Liver (tissue), 9 donors: ENCODE data around the gene ARHGEF28. TPM values are rescaled to one million over a fixed set of nuclear protein-coding genes. Genes with fewer than 3 reads are reported as not detected.

Experiments used
- DNase-seq: peaks from one replicate; pipeline ENCODE4 v3.0.0-alpha.2; 2017; ENCODE audit warnings: low spot score
- H3K27ac ChIP-seq, 2 donors: one replicate each; pipeline ENCODE4 v1.7.0; 2013; ENCODE audit warnings: inconsistent platforms in 2 of 2, low read length in 2 of 2, control low read depth in 1 of 2, low read depth in 1 of 2, mild to moderate bottlenecking in 1 of 2
- H3K27me3 ChIP-seq, 4 donors: one replicate each; pipeline versions ENCODE4 v1.6.1 to v1.7.0; 2013; ENCODE audit warnings: low read length in 3 of 4, inconsistent platforms in 1 of 4, mild to moderate bottlenecking in 1 of 4, moderate library complexity in 1 of 4; ENCODE audit not compliant: control insufficient read depth in 4 of 4, insufficient read depth in 4 of 4
- H3K36me3 ChIP-seq, 4 donors: one replicate each; pipeline versions ENCODE4 v1.6.1 to v1.7.0; 2013; ENCODE audit warnings: low read length in 3 of 4, mild to moderate bottlenecking in 3 of 4, low read depth in 1 of 4, moderate library complexity in 1 of 4; ENCODE audit not compliant: control insufficient read depth in 4 of 4, insufficient read depth in 3 of 4
- H3K4me1 ChIP-seq, 4 donors: one replicate each; pipeline versions ENCODE4 v1.6.1 to v1.7.0; 2013; ENCODE audit warnings: low read length in 3 of 4, mild to moderate bottlenecking in 3 of 4, moderate library complexity in 1 of 4; ENCODE audit not compliant: control insufficient read depth in 4 of 4, insufficient read depth in 4 of 4
- H3K4me3 ChIP-seq, 3 donors: one replicate each; pipeline versions ENCODE4 v1.6.1 to v1.7.0; 2013; ENCODE audit warnings: low read length in 3 of 3, control low read depth in 1 of 3, low read depth in 1 of 3, mild to moderate bottlenecking in 1 of 3
- H3K9ac ChIP-seq, 2 donors: one replicate each; pipeline ENCODE4 v1.7.0; 2013; ENCODE audit warnings: low read length in 2 of 2, mild to moderate bottlenecking in 2 of 2, moderate library complexity in 2 of 2, control low read depth in 1 of 2, low read depth in 1 of 2
- H3K9me3 ChIP-seq, 4 donors: one replicate each; pipeline versions ENCODE4 v1.6.1 to v1.7.0; 2013; ENCODE audit warnings: low read length in 3 of 4; ENCODE audit not compliant: control insufficient read depth in 4 of 4
- ATF3 ChIP-seq: IDR thresholded peaks from 2 replicates; pipeline ENCODE4 v1.6.1; 2016; ENCODE audit warnings: antibody characterized with exemption
- CTCF ChIP-seq: fragments of 150-350 bp; IDR thresholded peaks from 2 replicates; pipeline ENCODE4 v1.5.1; 2017; ENCODE audit warnings: improper control_type of control experiment, low read depth, low read length; ENCODE audit not compliant: missing input control
- EGR1 ChIP-seq, 2 donors: IDR thresholded peaks; 2 replicates each; pipeline ENCODE4 v1.6.1; 2016 to 2018; ENCODE audit warnings: antibody characterized with exemption in 2 of 2, low read depth in 2 of 2
- FOXA1 ChIP-seq: IDR thresholded peaks from 2 replicates; pipeline ENCODE4 v1.6.1; 2016; ENCODE audit warnings: antibody characterized with exemption
- GABPA ChIP-seq, 2 donors: IDR thresholded peaks in 1 of 2; conservative IDR thresholded peaks in 1 of 2; 2 replicates each; pipeline ENCODE4 v1.6.1; 2016; ENCODE audit warnings: antibody characterized with exemption in 2 of 2, mild to moderate bottlenecking in 1 of 2, moderate library complexity in 1 of 2
- HNF4A ChIP-seq, 2 donors: conservative IDR thresholded peaks; 2 replicates each; pipeline ENCODE4 v1.6.1; 2016; ENCODE audit warnings: antibody characterized with exemption in 2 of 2, mild to moderate bottlenecking in 2 of 2
- HNF4G ChIP-seq: IDR thresholded peaks from 2 replicates; pipeline ENCODE4 v1.6.1; 2016; ENCODE audit warnings: antibody characterized with exemption
- MAX ChIP-seq: IDR thresholded peaks from 2 replicates; pipeline ENCODE4 v1.6.1; 2016; ENCODE audit warnings: antibody characterized with exemption
- NR2F2 ChIP-seq: IDR thresholded peaks from 2 replicates; pipeline ENCODE4 v1.6.1; 2016; ENCODE audit warnings: antibody characterized with exemption
- RAD21 ChIP-seq, 2 donors: IDR thresholded peaks; 2 replicates each; pipeline ENCODE4 v1.6.1; 2016; ENCODE audit warnings: antibody characterized with exemption in 2 of 2, mild to moderate bottlenecking in 2 of 2
- REST ChIP-seq: IDR thresholded peaks from 2 replicates; pipeline ENCODE4 v1.6.1; 2016; ENCODE audit warnings: antibody characterized with exemption, mild to moderate bottlenecking
- RXRA ChIP-seq, 2 donors: IDR thresholded peaks; 2 replicates each; pipeline ENCODE4 v1.6.1; 2017 to 2018; ENCODE audit warnings: antibody characterized with exemption in 2 of 2, mild to moderate bottlenecking in 1 of 2
- SP1 ChIP-seq: IDR thresholded peaks from 2 replicates; pipeline ENCODE4 v1.6.1; 2018; ENCODE audit warnings: antibody characterized with exemption, mild to moderate bottlenecking
- YY1 ChIP-seq: IDR thresholded peaks from 2 replicates; pipeline ENCODE4 v1.6.1; 2016; ENCODE audit warnings: antibody characterized with exemption, mild to moderate bottlenecking
- ZBTB33 ChIP-seq: IDR thresholded peaks from 2 replicates; pipeline ENCODE4 v1.6.1; 2016; ENCODE audit warnings: antibody characterized with exemption
- WGBS: extraction: QIAGEN DNeasy Blood & Tissue Kit; methylation state at CpG from one replicate; pipeline ENCODE4 v1.1.7; 2013; 5-methylcytosine and 5-hydroxymethylcytosine counted together
- polyA plus RNA-seq, 2 donors: library from polyadenylated mRNA; stranded (reverse) in 1 of 2; unstranded in 1 of 2; fragments of 200-250 nt in 1 of 2; fragments of >200 nt in 1 of 2; fragmentation: Nextera tagmentation in 1 of 2; extraction: Ambion mirVana in 1 of 2; gene quantifications; one replicate each; pipeline versions ENCODE4 v1.2.1 to v1.2.3, GENCODE V29; 2013 to 2015
- total RNA-seq, 2 donors: library from RNA; depleted of rRNA; stranded (reverse); fragments of >200 nt; gene quantifications; one replicate each; pipeline ENCODE4 v1.2.3, GENCODE V29; 2014
- donor health status: healthy.
- donor health status: healthy.
- donor health status: healthy.
- donor health status: healthy.
- donor health status: healthy.

Gene ARHGEF28
- total and polyA plus RNA-seq, 4 donors, result 1.6 to 13.9 (median 3.6) TPM

GRCh38 chr5:73747696-73748380 lies 121.8 kb downstream of the ARHGEF28 start:
- Histone ChIP-seq H3K27me3 (no peaks in the 10 kb centered on the region), H3K36me3 (peaks cover 0 to 2% (median under 1%) of the 10 kb centered on the region in 4 donors), H3K9ac (no peak overlapping the region), H3K9me3 (no peaks in the 10 kb centered on the region), H3K4me3 (no peak overlapping the region), H3K27ac (no peak overlapping the region), H3K4me1 (peaks cover 0 to 7% (median 4%) of the 10 kb centered on the region in 4 donors)
- TF ChIP-seq HNF4G (no peak), HNF4A (conservative IDR thresholded peaks at IDR 0.05) (no peak), MAX (no peak), SP1 (no peak), FOXA1 (no peak), NR2F2 (no peak), ATF3 (no peak), ZBTB33 (no peak), YY1 (no peak), GABPA (IDR thresholded peaks at IDR 0.05 in 1 of 2, conservative IDR thresholded peaks at IDR 0.05 in 1 of 2) (no peak), EGR1 (IDR thresholded peaks at IDR 0.05; ENCODE audit: low read depth in 2 of 2) (no peak), RAD21 (IDR thresholded peaks at IDR 0.05) (no peak)
- no peak for DNase-seq
- WGBS, result 76% methylated on average over 7 of the region's 7 CpGs

GRCh38 chr5:73748510-73749400 lies 122.8 kb downstream of the ARHGEF28 start:
- Histone ChIP-seq H3K27ac (no peak overlapping the region), H3K27me3 (no peaks in the 10 kb centered on the region), H3K4me1 (peaks cover 0 to 7% (median 4%) of the 10 kb centered on the region in 4 donors), H3K36me3 (peaks cover 0 to 8% (median 3%) of the 10 kb centered on the region in 4 donors), H3K9me3 (no peaks in the 10 kb centered on the region), H3K4me3 (no peak overlapping the region), H3K9ac (no peak overlapping the region)
- no peak for DNase-seq
- TF ChIP-seq RAD21 (IDR thresholded peaks at IDR 0.05) (no peak), ZBTB33 (no peak), HNF4A (conservative IDR thresholded peaks at IDR 0.05) (no peak), REST (no peak), YY1 (no peak), HNF4G (no peak), NR2F2 (peak; percentile 69), RXRA (IDR thresholded peaks at IDR 0.05) (peak in 1 of 2 donors; percentile 3), MAX (no peak), CTCF (no peak), SP1 (peak; percentile 8)
- 72% methylated on average over 11 of the region's 11 CpGs for WGBS
